GM21717 (cell line): ENCODE data around the gene RHOV.
"Not testable (repeated sequence)": the region's sequence is repeated elsewhere in the genome, so short reads cannot be mapped to it uniquely, and the experiment has no call there.

Experiments used
- ATAC-seq: cut with Tn5 transposase; IDR thresholded peaks from one replicate; pipeline ENCODE4 v1.9.1; 2021; ENCODE audit warnings: mild to moderate bottlenecking, moderate library complexity; ENCODE audit not compliant: unreplicated experiment

Gene RHOV

GRCh38 chr15:40875991-40876730 is 2.1 kb upstream of the RHOV start:
- no peak for ATAC-seq

GRCh38 chr15:40872791-40873693 is 992 bp downstream of the RHOV start:
- no peak for ATAC-seq

GRCh38 chr15:40871749-40872617 is 2.1 kb downstream of the RHOV start:
- no peak for ATAC-seq

- ATAC-seq, result no peak
Measured at GRCh38 chr15:40870716-40871115, 3.3 kb downstream of the RHOV start.

- no peak for ATAC-seq
Measured at GRCh38 chr15:40869686-40870085, 4.3 kb downstream of the RHOV start.

GRCh38 chr15:40867199-40867598 is 6.8 kb downstream of the RHOV start:
- ATAC-seq, result no peak

GRCh38 chr15:40863660-40864270 is 10.3 kb downstream of the RHOV start:
- no peak for ATAC-seq

- not testable (repeated sequence) for ATAC-seq
Measured at GRCh38 chr15:40861147-40861546, 12.9 kb downstream of the RHOV start.

GRCh38 chr15:40859206-40859851 is 14.7 kb downstream of the RHOV start:
- no peak for ATAC-seq

GRCh38 chr15:40858706-40859105 is 15.3 kb downstream of the RHOV start:
- no peak for ATAC-seq

GRCh38 chr15:40857601-40858341 is 16.3 kb downstream of the RHOV start:
- peak; percentile 76 for ATAC-seq

GRCh38 chr15:40856746-40857145 is 17.3 kb downstream of the RHOV start:
- ATAC-seq, result no peak

GRCh38 chr15:40855706-40856234 is 18.3 kb downstream of the RHOV start:
- ATAC-seq, result no peak

GRCh38 chr15:40854161-40854560 is 19.9 kb downstream of the RHOV start:
- ATAC-seq, result no peak

GRCh38 chr15:40853241-40853890 is 20.7 kb downstream of the RHOV start:
- ATAC-seq, result no peak

GRCh38 chr15:40852529-40852928 is 21.5 kb downstream of the RHOV start:
- ATAC-seq, result no peak

- ATAC-seq, result no peak
Measured at GRCh38 chr15:40850576-40851112, 23.4 kb downstream of the RHOV start.

GRCh38 chr15:40847223-40847961 is 26.6 kb downstream of the RHOV start:
- ATAC-seq, result peak; percentile 71
